HG02852 (cell line): Measurements from ENCODE around the gene BTF3.
A peak's percentile ranks its signal among the peaks of the same experiment; 100 is the strongest.
"Not testable (repeated sequence)": the region's sequence is repeated elsewhere in the genome, so short reads cannot be mapped to it uniquely, and the experiment has no call there.

Source experiments
- ATAC-seq: cut with Tn5 transposase; IDR thresholded peaks from one replicate; pipeline ENCODE4 v1.9.1; 2021; ENCODE audit warnings: mild to moderate bottlenecking, moderate library complexity; ENCODE audit not compliant: unreplicated experiment

BTF3 gene

GRCh38 chr5:73498057-73498992, at the start of gene BTF3:
Gene BTF3, plus strand, starts transcription at chr5:73498442. Its CDS starts 226 bp downstream, at chr5:73498668.
- peak; percentile 96 for ATAC-seq

- peak; percentile 53 for ATAC-seq
These were observed 49.6 kb upstream of the BTF3 start, which contains the start of gene FOXD1 for GRCh38 chr5:73448463-73449136. Gene FOXD1, minus strand, starts transcription at chr5:73448777. Its CDS starts 415 bp downstream, at chr5:73448362.

- no peak for ATAC-seq
These were observed 48.1 kb upstream of the BTF3 start for GRCh38 chr5:73450137-73450536.

DNA sequence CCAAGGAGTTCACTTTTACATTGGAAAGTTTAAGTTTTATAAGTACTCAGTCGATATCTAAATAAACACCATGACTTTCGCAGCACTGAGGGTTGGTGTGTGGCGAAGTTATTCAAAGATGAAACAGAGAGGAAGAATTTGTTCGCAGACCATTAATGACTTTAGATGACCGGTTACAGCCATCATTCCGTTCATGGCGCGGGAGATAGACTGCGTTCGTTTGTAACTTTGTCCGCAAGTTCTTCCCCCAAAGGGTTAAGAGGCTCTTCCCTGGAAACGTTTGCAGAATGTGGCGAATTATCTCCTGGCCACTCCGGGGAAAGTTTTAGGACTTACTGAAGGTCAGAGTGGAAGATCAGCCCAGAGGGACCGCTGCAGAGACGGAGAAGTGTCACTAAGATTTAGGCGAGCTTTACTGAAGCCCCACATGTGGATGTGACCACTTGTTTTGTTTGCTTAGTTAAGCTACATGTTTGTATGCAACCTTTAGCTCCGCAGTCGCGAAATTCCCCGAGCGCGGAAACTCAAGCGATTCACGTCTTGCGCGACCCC, 47.5 kb upstream of the BTF3 start:
- ATAC-seq, result no peak

GRCh38 chr5:73451224-73452130, 46.8 kb upstream of the BTF3 start:
- ATAC-seq, result no peak

- no peak for ATAC-seq
These were observed 46.0 kb upstream of the BTF3 start for GRCh38 chr5:73452215-73452614.

GRCh38 chr5:73454379-73455036, 43.7 kb upstream of the BTF3 start:
- ATAC-seq, result peak; percentile 80

DNA sequence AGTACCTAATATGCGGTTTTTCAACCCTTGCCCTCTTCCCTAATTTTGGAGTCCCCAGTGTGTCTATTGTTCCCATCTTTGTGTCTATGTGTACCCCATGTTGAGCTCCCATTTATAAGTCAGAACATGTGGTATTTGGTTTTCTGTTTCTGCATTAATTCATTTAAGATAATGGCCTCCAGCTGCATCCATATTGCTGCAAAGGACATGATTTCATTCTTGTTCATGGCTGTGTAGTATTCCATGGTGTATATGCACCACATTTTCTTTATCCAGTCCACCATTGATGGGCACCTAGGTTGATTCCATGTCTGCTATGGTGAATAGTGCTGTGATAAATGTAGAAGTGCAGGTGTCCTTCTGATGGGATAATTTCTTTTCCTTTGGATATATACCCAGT, 41.8 kb upstream of the BTF3 start:
- not testable (repeated sequence) for ATAC-seq

DNA sequence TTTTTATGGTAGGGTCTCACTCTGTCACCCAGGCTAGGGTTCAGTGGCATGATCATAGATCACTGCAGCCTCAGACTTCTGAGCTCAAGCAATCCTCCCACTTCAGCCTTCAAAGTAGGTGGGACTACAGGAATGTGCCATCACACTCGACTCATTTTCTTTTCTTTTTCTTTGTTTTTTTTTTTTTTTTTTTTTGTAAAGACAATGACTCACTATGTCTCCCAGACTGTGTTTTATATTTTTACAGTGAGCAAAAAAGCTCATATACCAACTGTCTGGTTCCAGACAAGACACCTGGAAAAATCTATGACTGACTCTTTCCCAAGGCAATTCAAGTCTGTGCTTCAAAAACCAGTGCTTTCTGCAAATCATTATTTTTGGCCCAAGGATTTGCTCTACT, 38.9 kb upstream of the BTF3 start:
- ATAC-seq, result no peak

DNA sequence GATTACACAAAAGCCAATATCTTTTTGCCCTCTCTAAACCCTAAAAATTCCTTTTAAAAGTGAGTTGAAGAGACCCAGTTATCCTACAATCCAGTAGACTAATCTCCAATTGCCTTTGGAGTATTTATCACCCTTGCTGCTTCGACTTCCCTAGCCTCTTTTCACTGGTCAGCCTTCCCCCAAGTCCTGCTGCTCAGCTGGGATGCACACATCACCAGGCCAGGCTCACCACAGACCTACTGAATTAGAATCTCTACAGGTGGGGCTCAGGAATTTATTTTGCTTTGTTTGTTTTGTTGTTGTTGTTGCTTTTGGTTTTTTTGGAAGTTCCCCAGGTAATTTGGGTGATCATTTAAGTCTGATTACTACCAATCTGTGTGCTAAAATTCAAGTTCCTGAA, 38.1 kb upstream of the BTF3 start:
- no peak for ATAC-seq

- ATAC-seq, result no peak
These were observed 34.1 kb upstream of the BTF3 start for GRCh38 chr5:73464016-73464745.

- ATAC-seq, result not testable (repeated sequence)
These were observed 29.6 kb upstream of the BTF3 start for GRCh38 chr5:73468638-73469037.

- no peak for ATAC-seq
These were observed 28.4 kb upstream of the BTF3 start for GRCh38 chr5:73469878-73470277.

GRCh38 chr5:73471654-73472053, 26.6 kb upstream of the BTF3 start:
- no peak for ATAC-seq

DNA sequence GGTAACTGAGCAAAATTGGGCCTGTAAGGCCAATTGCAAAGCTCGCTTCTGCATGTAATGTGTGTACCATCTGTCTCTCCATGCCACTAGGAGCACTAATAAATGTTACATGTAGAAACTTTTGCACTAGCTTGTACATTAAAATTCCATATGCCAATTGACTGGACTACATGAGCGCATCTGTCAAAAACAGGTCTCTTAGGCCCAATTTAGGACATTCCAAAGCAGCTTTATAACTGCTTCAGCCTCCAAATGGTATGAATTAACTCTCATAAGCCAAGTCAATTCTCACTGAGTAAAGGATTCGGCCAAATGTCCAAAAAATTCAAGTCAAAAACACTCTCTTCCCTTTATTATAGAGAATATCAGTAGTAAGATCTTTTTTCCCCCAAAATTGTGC, 26.1 kb upstream of the BTF3 start:
- ATAC-seq, result no peak

DNA sequence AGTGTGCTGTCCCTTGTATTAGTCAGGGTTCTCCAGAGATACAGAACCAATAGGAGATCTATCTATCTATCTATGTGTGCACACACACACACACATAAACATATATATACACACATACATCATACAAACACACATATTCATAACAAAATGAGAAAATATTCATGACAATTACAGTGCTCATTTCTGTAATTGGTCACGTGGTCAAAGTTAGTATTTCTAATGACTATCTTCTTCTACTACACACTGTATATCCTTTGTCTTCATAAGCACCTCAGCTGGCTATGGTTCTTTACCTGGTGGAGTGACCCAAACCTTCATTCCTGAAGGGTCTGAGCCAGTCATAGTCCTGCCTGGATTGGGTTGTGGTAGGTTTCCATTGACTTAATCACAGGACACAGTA, 17.7 kb upstream of the BTF3 start:
- no peak for ATAC-seq

DNA sequence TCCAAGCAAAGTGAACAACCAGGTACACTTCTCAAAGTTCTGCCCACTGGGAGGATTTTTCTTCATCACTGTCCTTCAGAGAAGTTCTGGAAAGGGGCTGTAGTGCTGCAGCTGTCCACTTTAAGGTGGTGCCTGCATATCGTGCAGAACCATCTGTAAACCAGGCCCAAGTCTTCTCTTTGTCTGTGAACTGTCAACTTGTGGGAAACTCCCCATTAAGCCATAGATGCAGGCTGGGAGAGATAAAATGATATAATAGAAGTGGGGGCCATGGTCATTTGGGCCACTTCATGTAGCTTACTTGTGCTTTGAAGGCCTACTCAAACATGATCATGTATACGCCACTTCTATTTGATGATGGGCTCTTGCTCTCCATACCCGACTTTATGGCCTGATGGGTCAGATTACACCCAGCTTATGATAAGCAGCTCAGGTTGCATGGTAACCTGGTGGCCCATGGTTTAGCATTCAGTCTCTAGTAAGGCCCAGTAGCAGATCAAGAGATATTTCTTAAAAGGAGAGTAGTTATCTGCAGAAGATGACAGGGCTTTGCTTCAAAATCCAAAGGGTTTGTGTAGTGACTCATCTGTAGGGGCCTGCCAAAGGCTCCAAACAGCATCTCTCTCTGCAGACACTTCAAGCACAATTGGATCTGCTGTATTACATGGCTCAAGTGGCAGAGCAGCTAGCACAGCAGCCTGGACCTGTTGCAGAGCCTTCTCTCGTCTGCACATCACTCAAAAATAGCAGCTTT, 15.7 kb upstream of the BTF3 start:
- ATAC-seq, result no peak

DNA sequence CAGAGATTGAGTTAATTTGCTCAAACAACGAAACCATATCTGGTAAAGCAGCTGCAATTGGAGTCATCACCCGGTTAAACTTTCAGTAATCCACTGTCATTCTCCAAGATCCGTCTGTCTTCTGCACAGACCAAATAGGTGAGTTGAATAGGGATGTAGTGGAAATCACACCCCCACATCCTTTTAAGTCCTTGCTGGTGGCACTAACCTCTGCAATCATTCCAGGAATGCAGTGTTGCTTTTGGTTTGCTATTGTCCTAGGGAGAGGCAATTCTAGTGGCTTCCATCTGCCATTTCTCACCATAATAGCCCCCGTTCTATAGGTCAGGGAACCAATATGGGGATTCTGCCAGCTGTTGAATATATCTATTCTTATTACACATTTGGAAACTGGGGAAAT, 14.6 kb upstream of the BTF3 start:
- ATAC-seq, result no peak

DNA sequence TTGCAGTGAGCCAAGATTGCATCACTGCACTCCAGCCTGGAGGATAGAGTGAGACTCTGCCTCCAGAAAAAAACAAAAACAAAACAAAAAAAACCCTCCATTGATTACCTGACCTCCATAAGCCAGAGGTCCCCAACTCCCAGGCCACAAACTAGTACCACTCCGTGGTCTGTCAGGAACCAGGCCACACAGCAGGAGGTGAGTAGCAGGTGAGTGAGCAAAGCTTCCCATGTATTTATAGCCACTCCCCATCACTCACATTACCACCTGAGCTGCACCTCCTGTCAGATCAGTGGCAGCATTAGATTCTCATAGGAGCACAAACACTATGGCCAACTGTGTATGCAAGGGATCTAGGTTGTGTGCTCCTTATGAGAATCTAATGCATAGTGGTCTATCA, 13.7 kb upstream of the BTF3 start:
- no peak for ATAC-seq
